ENCODE data around the gene PEAR1.

PEAR1 gene

GRCh38 chr1:156851779-156852417 is 41.6 kb upstream of the PEAR1 start:
- Histone ChIP-seq H3K27me3 (ENCODE audit: insufficient read depth, low read depth, severe bottlenecking) (no peaks in the 10 kb centered on the region), H3K36me3 (no peaks in the 10 kb centered on the region), H3K9me3 (ENCODE audit: severe bottlenecking) (no peaks in the 10 kb centered on the region), H3K27ac (no peak overlapping the region), H3K4me3 (ENCODE audit: low read depth, low read length) (no peak overlapping the region)
- no peak for TF ChIP-seq CTCF (IDR thresholded peaks at IDR 0.05; ENCODE audit: low read depth, low read length)
- DNase-seq: no peak

- Histone ChIP-seq H3K36me3 (no peaks in the 10 kb centered on the region), H3K27ac (no peak overlapping the region), H3K27me3 (ENCODE audit: insufficient read depth, low read depth, severe bottlenecking) (no peaks in the 10 kb centered on the region), H3K9me3 (ENCODE audit: severe bottlenecking) (no peaks in the 10 kb centered on the region), H3K4me3 (ENCODE audit: low read depth, low read length) (no peak overlapping the region)
- DNase-seq: peak; percentile 47
- no peak for TF ChIP-seq CTCF (IDR thresholded peaks at IDR 0.05; ENCODE audit: low read depth, low read length)
Measured at GRCh38 chr1:156852418-156852874, 41.1 kb upstream of the PEAR1 start.

GRCh38 chr1:156853761-156854160 is 39.8 kb upstream of the PEAR1 start:
- no peak for DNase-seq
- Histone ChIP-seq H3K36me3 (no peaks in the 10 kb centered on the region), H3K27me3 (ENCODE audit: insufficient read depth, low read depth, severe bottlenecking) (no peaks in the 10 kb centered on the region), H3K9me3 (ENCODE audit: severe bottlenecking) (no peaks in the 10 kb centered on the region), H3K27ac (no peak overlapping the region), H3K4me3 (ENCODE audit: low read depth, low read length) (no peak overlapping the region)
- TF ChIP-seq CTCF (IDR thresholded peaks at IDR 0.05; ENCODE audit: low read depth, low read length): no peak

GRCh38 chr1:156854634-156855033 is 38.9 kb upstream of the PEAR1 start:
- Histone ChIP-seq H3K9me3 (ENCODE audit: severe bottlenecking) (no peaks in the 10 kb centered on the region), H3K27me3 (ENCODE audit: insufficient read depth, low read depth, severe bottlenecking) (no peaks in the 10 kb centered on the region), H3K36me3 (no peaks in the 10 kb centered on the region), H3K4me3 (ENCODE audit: low read depth, low read length) (no peak overlapping the region), H3K27ac (no peak overlapping the region)
- TF ChIP-seq CTCF (IDR thresholded peaks at IDR 0.05; ENCODE audit: low read depth, low read length): peak; percentile 36; the same call in 1 of the 2 replicates
- DNase-seq: no peak

GRCh38 chr1:156856282-156856785 is 37.2 kb upstream of the PEAR1 start:
- no peaks in the 10 kb centered on the region for H3K36me3 ChIP-seq
- no peak for TF ChIP-seq CTCF (IDR thresholded peaks at IDR 0.05; ENCODE audit: low read depth, low read length)
- DNase-seq: no peak
- H3K27me3 ChIP-seq (ENCODE audit: insufficient read depth, low read depth, severe bottlenecking): no peaks in the 10 kb centered on the region
- no peaks in the 10 kb centered on the region for H3K9me3 ChIP-seq (ENCODE audit: severe bottlenecking)
- no peak overlapping the region for H3K27ac ChIP-seq
- H3K4me3 ChIP-seq (ENCODE audit: low read depth, low read length): no peak overlapping the region

- no peaks in the 10 kb centered on the region for H3K9me3 ChIP-seq (ENCODE audit: severe bottlenecking)
- no peak for DNase-seq
Measured at GRCh38 chr1:156857532-156857931, 36.0 kb upstream of the PEAR1 start.

More at GRCh38 chr1:156857532-156857931, 36.0 kb upstream of the PEAR1 start:
- Histone ChIP-seq H3K4me3 (ENCODE audit: low read depth, low read length) (no peak overlapping the region), H3K27ac (no peak overlapping the region), H3K27me3 (ENCODE audit: insufficient read depth, low read depth, severe bottlenecking) (no peaks in the 10 kb centered on the region), H3K36me3 (no peaks in the 10 kb centered on the region)
- TF ChIP-seq CTCF (IDR thresholded peaks at IDR 0.05; ENCODE audit: low read depth, low read length): no peak
